ENCODE results near the gene GPSM1.

The GPSM1 gene

DNA sequence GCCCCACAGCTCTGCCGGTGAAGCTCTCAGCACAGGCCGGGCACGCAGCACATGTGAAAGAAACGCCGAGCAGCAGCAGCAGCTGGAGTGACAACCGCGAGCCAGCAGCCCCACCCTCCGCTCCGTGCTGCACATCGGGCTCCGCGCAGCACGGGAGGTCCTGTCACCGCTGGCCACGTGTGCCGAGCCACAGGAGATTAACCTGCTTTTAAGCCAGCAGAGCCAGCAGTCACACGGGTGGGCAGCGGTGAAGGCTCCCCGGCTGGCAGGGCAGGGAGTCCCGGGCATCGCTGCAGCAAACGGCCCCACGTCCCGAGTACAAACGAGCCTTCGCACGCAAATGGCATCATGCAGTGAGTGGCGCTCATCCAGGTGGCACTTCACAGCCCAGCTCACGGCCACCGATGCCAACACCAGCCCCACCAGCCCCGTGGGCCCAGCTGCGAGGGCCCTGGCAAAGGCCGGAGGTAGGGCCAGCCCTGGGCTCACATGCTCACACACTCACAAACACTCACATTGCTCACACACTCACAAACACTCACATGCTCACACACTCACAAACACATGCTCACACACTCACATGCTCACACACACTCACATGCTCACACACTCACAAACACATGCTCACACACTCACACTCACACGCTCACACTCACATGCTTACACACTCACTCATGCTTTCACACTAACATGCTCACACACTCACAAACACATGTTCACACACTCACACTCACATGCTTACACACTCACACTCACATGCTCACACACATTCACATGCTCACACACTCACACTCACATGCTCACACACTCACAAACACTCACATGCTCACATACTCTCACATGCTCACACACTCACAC lies 34.5 kb upstream of the GPSM1 start:
- TF ChIP-seq ZFX (IDR thresholded peaks at IDR 0.05; ENCODE audit: borderline replicate concordance): no peak
- TF ChIP-seq, protein P1, sequence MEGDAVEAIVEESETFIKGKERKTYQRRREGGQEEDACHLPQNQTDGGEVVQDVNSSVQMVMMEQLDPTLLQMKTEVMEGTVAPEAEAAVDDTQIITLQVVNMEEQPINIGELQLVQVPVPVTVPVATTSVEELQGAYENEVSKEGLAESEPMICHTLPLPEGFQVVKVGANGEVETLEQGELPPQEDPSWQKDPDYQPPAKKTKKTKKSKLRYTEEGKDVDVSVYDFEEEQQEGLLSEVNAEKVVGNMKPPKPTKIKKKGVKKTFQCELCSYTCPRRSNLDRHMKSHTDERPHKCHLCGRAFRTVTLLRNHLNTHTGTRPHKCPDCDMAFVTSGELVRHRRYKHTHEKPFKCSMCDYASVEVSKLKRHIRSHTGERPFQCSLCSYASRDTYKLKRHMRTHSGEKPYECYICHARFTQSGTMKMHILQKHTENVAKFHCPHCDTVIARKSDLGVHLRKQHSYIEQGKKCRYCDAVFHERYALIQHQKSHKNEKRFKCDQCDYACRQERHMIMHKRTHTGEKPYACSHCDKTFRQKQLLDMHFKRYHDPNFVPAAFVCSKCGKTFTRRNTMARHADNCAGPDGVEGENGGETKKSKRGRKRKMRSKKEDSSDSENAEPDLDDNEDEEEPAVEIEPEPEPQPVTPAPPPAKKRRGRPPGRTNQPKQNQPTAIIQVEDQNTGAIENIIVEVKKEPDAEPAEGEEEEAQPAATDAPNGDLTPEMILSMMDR (IDR thresholded peaks at IDR 0.05): no peak
- no peak overlapping the region for H3K27ac ChIP-seq

DNA sequence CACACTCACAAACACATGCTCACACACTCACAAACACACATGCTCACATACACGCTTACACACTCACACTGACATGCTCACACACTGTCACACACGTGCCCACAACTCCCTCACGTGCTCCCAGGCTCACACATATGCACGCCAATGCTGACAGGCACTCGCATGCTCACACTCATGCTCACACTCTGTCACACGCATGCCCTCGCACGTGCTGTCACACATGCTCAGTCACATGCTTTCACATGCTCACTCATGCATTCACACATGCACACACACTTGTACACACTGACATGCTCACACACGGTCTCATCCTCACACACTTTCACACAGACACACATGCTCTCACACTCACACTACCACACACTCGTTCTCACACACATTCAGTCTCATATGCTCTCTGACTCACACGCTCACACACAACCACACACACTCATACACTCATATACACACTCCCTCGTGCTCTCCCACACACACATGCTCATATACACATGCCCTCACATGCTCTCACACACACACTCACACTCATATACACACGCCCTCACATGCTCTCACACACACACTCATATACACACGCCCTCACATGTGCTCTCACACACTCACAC lies 33.8 kb upstream of the GPSM1 start:
- H3K27ac ChIP-seq: no peak overlapping the region
- TF ChIP-seq, protein P1 (IDR thresholded peaks at IDR 0.05): no peak
- no peak for TF ChIP-seq ZFX (IDR thresholded peaks at IDR 0.05; ENCODE audit: borderline replicate concordance)

DNA sequence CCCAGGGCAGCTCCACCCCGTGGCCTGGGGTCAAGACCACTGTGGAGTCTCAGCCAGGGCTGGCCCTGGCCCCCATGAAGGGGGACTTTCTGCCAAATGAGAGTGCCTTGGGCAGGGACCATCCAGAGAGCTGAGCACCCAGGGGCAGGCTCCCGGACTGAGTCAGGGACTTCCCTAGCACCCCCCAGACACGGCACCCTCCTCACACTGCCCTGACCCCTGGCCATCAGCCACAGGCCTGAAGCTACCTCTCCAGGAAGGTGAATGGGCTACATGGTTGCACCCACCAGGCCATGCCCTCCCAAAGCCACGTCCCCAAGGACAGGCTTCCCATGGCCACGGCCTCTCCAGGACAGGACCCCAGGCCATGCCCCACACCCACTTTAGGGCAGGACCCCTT lies 32.9 kb upstream of the GPSM1 start:
- TF ChIP-seq ZFX (IDR thresholded peaks at IDR 0.05; ENCODE audit: borderline replicate concordance): no peak
- TF ChIP-seq, protein P1 (IDR thresholded peaks at IDR 0.05): no peak
- H3K27ac ChIP-seq: no peak overlapping the region

DNA sequence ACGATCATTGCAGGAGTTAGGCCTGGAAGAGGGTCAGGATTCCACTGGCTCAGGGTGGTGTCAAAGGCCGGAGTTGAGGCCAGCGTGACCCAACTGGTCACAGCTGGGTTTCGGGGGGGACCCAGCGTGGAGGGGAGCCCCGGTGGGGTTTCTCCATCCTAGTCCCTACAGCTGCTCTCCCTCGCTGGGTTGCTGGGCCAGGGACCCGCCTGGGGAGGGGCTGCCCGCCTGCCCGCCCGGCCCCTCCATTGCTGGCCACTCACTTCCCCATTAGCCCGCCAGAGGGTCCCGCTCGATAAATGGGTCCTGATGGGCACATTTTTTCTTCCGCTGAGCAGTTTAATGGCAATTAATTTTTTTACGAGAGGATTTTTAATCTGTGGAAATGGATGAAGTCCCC lies 32.3 kb upstream of the GPSM1 start:
- H3K27ac ChIP-seq: no peak overlapping the region
- no peak for TF ChIP-seq ZFX (IDR thresholded peaks at IDR 0.05; ENCODE audit: borderline replicate concordance)
- TF ChIP-seq, protein P1 (IDR thresholded peaks at IDR 0.05): no peak

DNA sequence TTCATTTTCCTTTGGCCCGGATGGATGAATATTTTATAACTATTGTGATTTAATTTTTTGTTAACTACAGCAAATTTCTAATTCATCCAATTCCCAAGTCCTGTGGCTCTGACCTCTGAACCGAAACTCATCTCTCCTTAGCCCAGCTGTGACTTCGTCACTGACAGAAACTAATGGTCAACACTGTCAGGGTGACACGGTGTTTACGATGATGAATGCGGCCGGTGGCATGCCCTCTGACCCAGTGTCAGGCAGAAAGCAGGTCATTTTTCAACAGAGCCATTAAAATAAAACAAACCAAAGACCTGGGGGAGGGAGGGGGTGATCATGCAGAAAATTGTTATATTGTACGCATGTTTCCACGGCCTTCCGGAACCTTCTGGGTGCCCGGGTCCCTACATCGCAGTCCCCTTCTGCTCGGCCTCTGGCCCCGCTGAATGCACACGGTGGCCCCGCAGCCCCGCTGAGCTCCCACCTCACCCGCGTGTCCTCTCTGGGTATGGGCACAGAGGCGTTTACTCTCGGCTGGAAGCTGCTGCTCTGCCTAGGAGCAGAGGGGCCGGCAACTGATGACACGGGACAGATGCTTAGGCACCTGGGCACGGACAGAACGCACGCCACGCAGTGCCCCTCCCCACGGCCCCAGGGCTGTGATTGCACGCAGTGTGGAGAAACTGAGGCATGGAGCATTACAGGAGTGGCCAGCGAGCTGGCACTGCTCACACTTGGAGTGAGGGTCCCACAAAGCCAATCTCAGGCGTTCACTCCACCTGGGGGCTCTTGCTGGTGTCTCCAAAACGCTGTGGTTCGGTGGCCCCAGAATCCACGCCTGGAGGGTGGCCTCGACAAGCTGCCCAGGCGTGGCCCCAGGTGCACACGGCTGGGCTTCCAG lies 31.6 kb upstream of the GPSM1 start:
- TF ChIP-seq, protein P1 (IDR thresholded peaks at IDR 0.05): no peak
- no peak for TF ChIP-seq ZFX (IDR thresholded peaks at IDR 0.05; ENCODE audit: borderline replicate concordance)
- H3K27ac ChIP-seq: no peak overlapping the region

DNA sequence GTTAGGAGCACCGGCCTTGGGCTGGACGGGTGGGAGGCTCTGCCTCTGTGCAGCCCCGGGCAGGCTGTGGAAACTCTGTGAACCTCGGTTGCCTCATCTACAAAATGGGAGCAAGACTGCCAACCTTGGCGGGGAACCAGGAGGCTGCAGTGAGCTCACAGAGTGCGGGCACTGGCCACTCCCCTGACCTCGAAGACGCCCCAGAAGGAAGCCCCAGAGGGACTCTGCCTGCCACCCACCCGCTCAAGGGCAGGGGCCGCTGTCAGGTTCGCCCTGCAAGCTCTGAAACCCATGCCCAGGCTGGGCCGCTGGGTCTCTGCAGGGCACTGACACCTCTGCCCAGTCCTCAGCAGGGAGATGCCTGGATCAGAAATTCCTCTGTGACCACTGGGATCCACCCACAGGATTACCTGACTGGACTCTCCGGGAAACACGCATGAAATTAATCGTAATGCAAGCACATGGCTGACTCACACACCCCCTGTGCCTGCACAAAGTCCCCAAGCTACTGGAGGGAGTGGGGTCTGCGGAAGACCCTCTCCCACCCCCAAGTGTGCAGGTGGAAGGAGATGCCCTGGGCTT lies 30.8 kb upstream of the GPSM1 start:
- no peak for TF ChIP-seq ZFX (IDR thresholded peaks at IDR 0.05; ENCODE audit: borderline replicate concordance)
- TF ChIP-seq, protein P1 (IDR thresholded peaks at IDR 0.05): no peak
- H3K27ac ChIP-seq: no peak overlapping the region

Data from 22Rv1 (cell line).